Neuronal stem cell (in vitro differentiated cells): ENCODE results near the gene SRSF4.

Experiments used
- DNase-seq: peaks from one replicate; pipeline ENCODE4 v3.0.0-alpha.2; 2013; ENCODE audit warnings: low spot score
- H2AFZ ChIP-seq: one replicate; pipeline ENCODE4 v1.6.1; 2013; ENCODE audit warnings: mild to moderate bottlenecking, low read length, inconsistent platforms
- H2AK5ac ChIP-seq: 2 replicates; pipeline ENCODE4 v1.6.1; 2013; ENCODE audit warnings: low read depth, mild to moderate bottlenecking, inconsistent platforms, low read length, moderate library complexity, mixed read lengths
- H2BK120ac ChIP-seq: 2 replicates; pipeline ENCODE4 v1.6.1; 2013; ENCODE audit warnings: low read depth, mild to moderate bottlenecking, inconsistent platforms, low read length, moderate library complexity, mixed read lengths
- H2BK12ac ChIP-seq: one replicate; pipeline ENCODE4 v1.6.1; 2013; ENCODE audit warnings: low read length, inconsistent platforms
- H2BK15ac ChIP-seq: 2 replicates; pipeline ENCODE4 v1.6.1; 2013; ENCODE audit warnings: mild to moderate bottlenecking, low read length, inconsistent platforms, mixed read lengths
- H2BK5ac ChIP-seq: one replicate; pipeline ENCODE4 v1.6.1; 2013; ENCODE audit warnings: inconsistent platforms, mild to moderate bottlenecking, low read length, moderate library complexity
- H3K14ac ChIP-seq: one replicate; pipeline ENCODE4 v1.6.1; 2013; ENCODE audit warnings: low read length, inconsistent platforms
- H3K18ac ChIP-seq: 2 replicates; pipeline ENCODE4 v1.6.1; 2013; ENCODE audit warnings: low read length, inconsistent platforms
- H3K23ac ChIP-seq: 2 replicates; pipeline ENCODE4 v1.6.1; 2013; ENCODE audit warnings: low read depth, mild to moderate bottlenecking, mixed read lengths, low read length, inconsistent platforms; ENCODE audit not compliant: poor library complexity
- H3K27ac ChIP-seq: replicated peaks from 3 replicates; pipeline ENCODE4 v1.5.1; 2013; ENCODE audit warnings: low read length, inconsistent platforms
- H3K27me3 ChIP-seq, 3 experiments: 2 replicates each; pipeline ENCODE4 v1.6.1; 2013; ENCODE audit warnings: low read length in 3 of 3, mild to moderate bottlenecking in 2 of 3, inconsistent platforms in 1 of 3, low read depth in 1 of 3, mixed read lengths in 1 of 3, moderate library complexity in 1 of 3; ENCODE audit not compliant: control insufficient read depth in 3 of 3, insufficient read depth in 3 of 3
- H3K36me3 ChIP-seq, 2 donors: replicated peaks in 1 of 2; 2 replicates each; pipeline ENCODE4 v1.6.1; 2013; ENCODE audit warnings: low read length in 2 of 2; ENCODE audit not compliant: control insufficient read depth in 2 of 2, insufficient read depth in 2 of 2
- H3K4ac ChIP-seq: 2 replicates; pipeline ENCODE4 v1.6.1; 2013; ENCODE audit warnings: inconsistent platforms, mild to moderate bottlenecking, low read length, moderate library complexity
- H3K4me1 ChIP-seq, 2 donors: 1 replicate in 1 of 2; 2 replicates in 1 of 2; pipeline ENCODE4 v1.6.1; 2013; ENCODE audit warnings: low read length in 2 of 2, low read depth in 1 of 2; ENCODE audit not compliant: control insufficient read depth in 2 of 2, insufficient read depth in 1 of 2
- H3K4me2 ChIP-seq: one replicate; pipeline ENCODE4 v1.6.1; 2013; ENCODE audit warnings: mild to moderate bottlenecking, low read length, inconsistent platforms; ENCODE audit not compliant: insufficient read depth, poor library complexity, severe bottlenecking
- H3K4me3 ChIP-seq, 2 donors: 2 replicates each; pipeline ENCODE4 v1.5.1; 2013; ENCODE audit warnings: low read length in 2 of 2, mild to moderate bottlenecking in 2 of 2, inconsistent platforms in 1 of 2, moderate library complexity in 1 of 2
- H3K79me1 ChIP-seq: one replicate; pipeline ENCODE4 v1.6.1; 2013; ENCODE audit warnings: low read depth, mild to moderate bottlenecking, inconsistent platforms, low read length, moderate library complexity
- H3K9ac ChIP-seq: one replicate; pipeline ENCODE4 v1.6.1; 2013; ENCODE audit warnings: mild to moderate bottlenecking, low read depth, low read length, inconsistent platforms; ENCODE audit not compliant: poor library complexity
- H3K9me3 ChIP-seq, 2 donors: replicated peaks in 1 of 2; 2 replicates each; pipeline versions ENCODE3 to v1.6.1; 2013; ENCODE audit warnings: low read length in 2 of 2, mild to moderate bottlenecking in 2 of 2, inconsistent platforms in 1 of 2, low read depth in 1 of 2, mixed read lengths in 1 of 2, moderate library complexity in 1 of 2; ENCODE audit not compliant: control insufficient read depth in 2 of 2, insufficient read depth in 1 of 2
- H4K8ac ChIP-seq: one replicate; pipeline ENCODE4 v1.6.1; 2013; ENCODE audit warnings: low read depth, mild to moderate bottlenecking, inconsistent platforms, low read length, moderate library complexity
- H4K91ac ChIP-seq: one replicate; pipeline ENCODE4 v1.6.1; 2013; ENCODE audit warnings: low read length, low read depth, mild to moderate bottlenecking, inconsistent platforms; ENCODE audit not compliant: poor library complexity
- WGBS, 2 donors: extraction: QIAGEN DNeasy Blood & Tissue Kit; methylation state at CpG; one replicate each; pipeline ENCODE4 v1.1.7; 2013; ENCODE audit warnings: missing lambda C conversion rate in 2 of 2, mixed read lengths in 1 of 2; ENCODE audit not compliant: insufficient read length in 2 of 2, insufficient replicate concordance in 1 of 2; ENCODE audit errors: extremely low coverage in 2 of 2; 5-methylcytosine and 5-hydroxymethylcytosine counted together

SRSF4 gene

GRCh38 chr1:29217633-29218032, 35.9 kb upstream of the SRSF4 start:
- H3K4me2 ChIP-seq: no peak overlapping the region
- H2BK5ac ChIP-seq: no peak overlapping the region
- no peak overlapping the region for H2BK120ac ChIP-seq
- no peak overlapping the region for H4K8ac ChIP-seq
- no peak overlapping the region for H3K14ac ChIP-seq
- H3K4me3 ChIP-seq: no peak overlapping the region
- no peak overlapping the region for H3K4ac ChIP-seq
- no peaks in the 10 kb centered on the region for H3K79me1 ChIP-seq
- H2BK12ac ChIP-seq: no peak overlapping the region
- no peak overlapping the region for H3K9ac ChIP-seq
- H3K18ac ChIP-seq: no peak overlapping the region
- H3K36me3 ChIP-seq: peaks cover 25 to 58% of the 10 kb centered on the region in 2 donors
- no peak overlapping the region for H3K23ac ChIP-seq
- H3K27me3 ChIP-seq: no peaks in the 10 kb centered on the region
- H2BK15ac ChIP-seq: no peak overlapping the region
- DNase-seq: no peak
- no peaks in the 10 kb centered on the region for H3K9me3 ChIP-seq
- H3K27ac ChIP-seq: no peak overlapping the region
- no peak overlapping the region for H4K91ac ChIP-seq
- peaks cover 0 to 3% of the 10 kb centered on the region in 2 donors for H3K4me1 ChIP-seq
- no peak overlapping the region for H2AFZ ChIP-seq
- WGBS, 2 donors: no CpG with 5 or more reads among the region's 2 CpGs
- no peak overlapping the region for H2AK5ac ChIP-seq

DNA sequence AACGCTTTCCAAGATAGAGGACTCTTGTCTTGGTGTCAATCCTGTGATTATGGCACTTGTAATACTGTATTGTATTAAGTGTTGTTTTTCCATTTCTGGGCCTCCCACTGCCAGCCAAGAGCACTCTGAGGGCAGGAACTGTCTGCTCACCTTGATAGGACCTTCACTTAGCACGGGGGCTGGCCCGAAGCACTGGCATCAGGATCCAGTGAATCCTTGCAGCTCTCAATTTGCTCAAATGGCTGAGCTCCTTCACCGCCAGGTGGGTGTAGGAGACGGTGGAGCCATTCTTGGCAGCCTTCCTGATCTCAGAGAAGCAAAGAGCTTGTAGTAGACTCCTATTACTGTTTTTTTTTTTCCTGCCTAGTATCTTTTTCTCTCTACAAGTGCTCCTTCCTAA, 31.4 kb upstream of the SRSF4 start:
- Histone ChIP-seq H3K36me3 (peaks cover 37 to 69% of the 10 kb centered on the region in 2 donors), H3K9me3 (no peaks in the 10 kb centered on the region), H4K8ac (no peak overlapping the region)

DNA sequence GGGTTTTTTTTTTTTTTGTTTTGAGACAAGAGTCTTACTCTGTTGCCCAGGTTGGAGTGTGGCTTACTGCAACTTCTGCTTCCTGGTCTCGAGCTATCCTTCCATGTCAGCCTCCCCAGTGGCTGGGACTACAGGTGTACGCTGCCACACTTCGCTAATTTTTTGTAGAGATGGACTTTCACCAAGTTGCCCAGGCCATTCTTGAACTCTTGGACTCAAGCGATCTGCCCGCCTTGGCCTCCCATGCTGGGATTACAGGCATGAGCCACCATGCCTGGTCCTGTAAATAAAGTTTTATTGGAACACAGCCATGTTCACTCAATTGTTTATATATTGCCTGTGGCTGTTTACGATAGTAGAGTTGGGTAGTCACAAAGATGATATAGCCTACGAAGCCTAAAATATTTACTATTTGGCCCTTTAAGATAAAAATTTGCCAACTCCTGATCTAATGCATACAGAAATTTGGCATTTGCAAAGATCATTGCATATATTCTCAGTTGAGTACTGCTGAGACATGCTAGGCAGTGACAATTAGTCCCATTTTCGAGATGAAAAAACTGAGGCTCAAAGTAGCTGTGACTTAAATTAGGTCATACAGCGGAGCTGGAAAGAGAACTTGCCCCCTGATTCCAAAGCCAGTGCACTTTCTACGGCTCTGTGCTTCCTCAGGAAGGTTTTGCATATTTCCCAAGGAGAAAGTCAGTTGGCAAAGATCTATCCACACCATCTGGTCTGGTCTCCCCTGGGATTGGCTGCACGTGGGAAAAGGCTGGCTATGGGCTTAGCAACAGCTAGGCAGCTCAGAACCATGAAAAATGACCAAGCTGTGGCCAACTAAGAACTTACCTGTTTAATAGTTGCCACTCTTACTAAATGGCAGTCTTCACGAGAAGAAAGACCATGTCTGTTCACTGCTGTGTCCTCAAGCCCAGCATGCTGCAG, 29.7 kb upstream of the SRSF4 start:
- Histone ChIP-seq H3K18ac (no peak overlapping the region), H3K9me3 (no peaks in the 10 kb centered on the region), H3K9ac (no peak overlapping the region), H4K8ac (no peak overlapping the region), H3K79me1 (no peaks in the 10 kb centered on the region), H3K36me3 (peaks cover 37 to 64% of the 10 kb centered on the region in 2 donors), H2BK15ac (no peak overlapping the region), H3K27ac (no peak overlapping the region), H2BK5ac (no peak overlapping the region), H2AFZ (no peak overlapping the region), H4K91ac (no peak overlapping the region), H3K4me3 (no peak overlapping the region), H2AK5ac (no peak overlapping the region), H3K4me1 (no peaks in the 10 kb centered on the region), H3K27me3 (no peaks in the 10 kb centered on the region), H3K23ac (no peak overlapping the region), H2BK12ac (no peak overlapping the region), H3K14ac (no peak overlapping the region), H3K4me2 (no peak overlapping the region), H2BK120ac (no peak overlapping the region), H3K4ac (no peak overlapping the region)
- DNase-seq: no peak
- WGBS, 2 donors: no CpG with 5 or more reads among the region's 12 CpGs

More for the DNA sequence above, 31.4 kb upstream of the SRSF4 start:
- Histone ChIP-seq H3K23ac (no peak overlapping the region), H3K14ac (no peak overlapping the region), H3K27ac (no peak overlapping the region), H3K4me1 (no peaks in the 10 kb centered on the region), H3K27me3 (no peaks in the 10 kb centered on the region), H4K91ac (no peak overlapping the region), H3K79me1 (no peaks in the 10 kb centered on the region), H3K18ac (no peak overlapping the region), H2BK15ac (no peak overlapping the region), H2AK5ac (no peak overlapping the region), H3K4me2 (no peak overlapping the region), H3K4ac (no peak overlapping the region), H3K4me3 (no peak overlapping the region), H2BK12ac (no peak overlapping the region), H2BK120ac (no peak overlapping the region), H3K9ac (no peak overlapping the region), H2AFZ (no peak overlapping the region), H2BK5ac (no peak overlapping the region)
- WGBS, 2 donors: no CpG with 5 or more reads among the region's 5 CpGs
- DNase-seq: no peak

GRCh38 chr1:29210278-29211085, 28.8 kb upstream of the SRSF4 start:
- Histone ChIP-seq H2BK12ac (no peak overlapping the region), H3K9ac (no peak overlapping the region), H3K4me1 (no peaks in the 10 kb centered on the region), H2BK120ac (no peak overlapping the region), H3K4ac (no peak overlapping the region), H4K8ac (no peak overlapping the region), H3K23ac (no peak overlapping the region), H2BK5ac (no peak overlapping the region), H3K36me3 (peaks cover 38 to 65% of the 10 kb centered on the region in 2 donors), H2AK5ac (no peak overlapping the region), H3K27me3 (no peaks in the 10 kb centered on the region), H2AFZ (no peak overlapping the region), H3K14ac (no peak overlapping the region), H3K4me2 (no peak overlapping the region), H3K18ac (no peak overlapping the region), H2BK15ac (no peak overlapping the region), H4K91ac (no peak overlapping the region), H3K4me3 (no peak overlapping the region), H3K27ac (no peak overlapping the region), H3K9me3 (no peaks in the 10 kb centered on the region), H3K79me1 (no peaks in the 10 kb centered on the region)
- DNase-seq: no peak
- WGBS, 2 donors: no CpG with 5 or more reads among the region's 7 CpGs
